ENCODE data around the gene ABLIM3. TPM values are rescaled to one million over a fixed set of nuclear protein-coding genes. Genes with fewer than 3 reads are reported as not detected.

ABLIM3 gene
- total and polyA plus RNA-seq, 11 donors: 43.2 to 175 (median 97.8) TPM

DNA sequence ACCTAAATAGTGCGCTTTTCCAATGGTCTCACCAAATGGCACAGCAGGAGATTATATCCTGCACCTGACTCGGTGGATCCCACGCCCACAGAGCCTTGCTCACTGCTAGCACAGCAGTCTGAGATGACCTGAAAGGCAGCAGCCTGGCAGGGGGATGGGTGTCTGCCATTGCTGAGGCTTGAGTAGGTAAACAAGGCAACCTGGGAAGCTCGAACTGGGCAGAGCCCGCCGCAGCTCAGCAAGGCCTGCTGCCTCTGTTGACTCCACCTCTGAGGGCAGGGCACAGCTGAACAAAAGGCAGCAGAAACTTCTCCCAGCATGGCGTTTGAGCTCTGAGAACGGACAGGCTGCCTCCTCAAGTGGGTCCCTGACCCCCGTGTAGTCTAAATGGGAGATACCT is 18.1 kb upstream of the ABLIM3 start:
- WGBS, 4 donors: 0 to 72% (median 66%) methylated on average over 1 to 9 of the region's 9 CpGs
- no peaks in the 10 kb centered on the region for H3K27me3 ChIP-seq
- ATAC-seq (no peak), DNase-seq (no peak)
- no peaks in the 10 kb centered on the region for H3K36me3 ChIP-seq
- H3K4me3 ChIP-seq: no peak overlapping the region
- no peak overlapping the region for H3K27ac ChIP-seq
- intact Hi-C loops (cut with DNase I): loop anchor here in 3 of 10 donors (10.0 kb wide), 3 partner anchors 232 to 678 kb away; partner anchors contain the start of genes ADRB2 (in 1 of the 3) and PCYOX1L (in 1 of the 3)
- H3K4me1 ChIP-seq: peaks cover 0 to 7% (median 0%) of the 10 kb centered on the region in 12 donors
- no peak for TF ChIP-seq CTCF (IDR thresholded peaks at IDR 0.05)
- H3K9me3 ChIP-seq: no peaks in the 10 kb centered on the region

GRCh38 chr5:149125386-149125891 is 15.9 kb upstream of the ABLIM3 start:
- Histone ChIP-seq H3K4me1 (peaks cover 0 to 7% (median 3%) of the 10 kb centered on the region in 12 donors), H3K27me3 (no peaks in the 10 kb centered on the region), H3K4me3 (no peak overlapping the region), H3K36me3 (no peaks in the 10 kb centered on the region), H3K9me3 (no peaks in the 10 kb centered on the region), H3K27ac (peak overlapping the region in 1 of 12 donors; percentile 23)
- peak in 1 of 4 donors; percentile 34 for ATAC-seq
- intact Hi-C loops (cut with DNase I): loop anchor here in 3 of 10 donors (10.0 kb wide), 3 partner anchors 229 to 681 kb away; partner anchors contain the start of genes ADRB2 (in 1 of the 3) and PCYOX1L (in 1 of the 3)
- DNase-seq: no peak
- 42 to 55% (median 52%) methylated on average over 12 of the region's 12 CpGs for WGBS, 4 donors
- TF ChIP-seq POLR2A (IDR thresholded peaks at IDR 0.05) (no peak), CTCF (IDR thresholded peaks at IDR 0.05) (peak in 3 of 12 donors; percentile 11 to 26 (median 11))

- Histone ChIP-seq H3K4me1 (peaks cover 0 to 14% (median 8%) of the 10 kb centered on the region in 12 donors), H3K4me3 (no peak overlapping the region), H3K27me3 (no peaks in the 10 kb centered on the region), H3K27ac (no peak overlapping the region), H3K36me3 (no peaks in the 10 kb centered on the region), H3K9me3 (no peaks in the 10 kb centered on the region)
- DNase-seq (no peak), ATAC-seq (no peak)
- intact Hi-C loops (cut with DNase I): loop anchor here in 3 of 10 donors (10.0 kb wide), 3 partner anchors 228 to 682 kb away; partner anchors contain the start of genes ADRB2 (in 1 of the 3) and PCYOX1L (in 1 of the 3)
- no peak for TF ChIP-seq CTCF (IDR thresholded peaks at IDR 0.05)
- no peak for TF ChIP-seq POLR2A (IDR thresholded peaks at IDR 0.05)
- WGBS, 4 donors: 50 to 66% (median 64%) methylated on average over 6 of the region's 6 CpGs
Measured at GRCh38 chr5:149126906-149127305, 14.4 kb upstream of the ABLIM3 start.

DNA sequence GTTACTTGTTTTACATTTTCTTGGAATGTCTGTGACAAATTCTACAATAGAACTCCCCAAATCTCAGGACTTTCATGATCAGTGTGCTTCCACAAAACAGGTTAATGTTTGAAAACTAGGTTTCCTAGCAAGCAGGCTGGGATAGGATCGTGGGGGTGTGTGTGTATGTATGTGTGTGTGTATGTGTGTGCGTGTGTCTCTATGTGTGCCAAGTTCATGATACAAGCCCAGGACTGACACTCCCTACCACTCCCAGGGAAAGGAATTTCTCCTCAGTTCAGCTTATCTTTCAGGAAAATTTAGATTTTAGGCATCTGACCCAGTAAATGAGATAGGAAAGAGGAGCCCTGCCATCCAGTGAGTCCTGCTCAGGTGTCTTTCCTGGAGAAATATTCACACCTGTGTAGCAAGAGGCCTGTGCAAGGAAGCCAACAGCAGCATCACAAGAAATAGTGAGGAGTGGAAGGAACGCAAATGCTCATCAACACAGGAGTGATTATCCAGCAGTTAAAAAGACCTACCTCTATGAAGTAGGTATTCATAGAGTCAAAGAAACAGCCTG is 13.8 kb upstream of the ABLIM3 start:
- Histone ChIP-seq H3K36me3 (no peaks in the 10 kb centered on the region), H3K4me1 (peaks cover 0 to 14% (median 8%) of the 10 kb centered on the region in 12 donors), H3K9me3 (no peaks in the 10 kb centered on the region), H3K27ac (no peak overlapping the region), H3K27me3 (no peaks in the 10 kb centered on the region), H3K4me3 (no peak overlapping the region)
- intact Hi-C loops (cut with DNase I): loop anchor here in 3 of 10 donors (10.0 kb wide), 3 partner anchors 227 to 683 kb away; partner anchors contain the start of genes ADRB2 (in 1 of the 3) and PCYOX1L (in 1 of the 3)
- WGBS, 4 donors: 65 to 73% (median 70%) methylated on average over 3 of the region's 3 CpGs
- DNase-seq (no peak), ATAC-seq (no peak)
- TF ChIP-seq CTCF (IDR thresholded peaks at IDR 0.05) (no peak), POLR2A (IDR thresholded peaks at IDR 0.05) (no peak)
